GM10266 (cell line): Measurements from ENCODE around the gene PARP15.

Source experiments
- DNase-seq: peaks from one replicate; pipeline ENCODE4 v3.0.0; 2012; ENCODE audit errors: extremely low spot score
- TF ChIP-seq, protein P1 (sequence below): IDR thresholded peaks from 2 replicates; pipeline ENCODE4 v1.5.1; 2012; ENCODE audit warnings: mild to moderate bottlenecking, low read depth; ENCODE audit not compliant: control insufficient read depth, insufficient read depth; ENCODE audit errors: missing control alignments

PARP15 gene

DNA sequence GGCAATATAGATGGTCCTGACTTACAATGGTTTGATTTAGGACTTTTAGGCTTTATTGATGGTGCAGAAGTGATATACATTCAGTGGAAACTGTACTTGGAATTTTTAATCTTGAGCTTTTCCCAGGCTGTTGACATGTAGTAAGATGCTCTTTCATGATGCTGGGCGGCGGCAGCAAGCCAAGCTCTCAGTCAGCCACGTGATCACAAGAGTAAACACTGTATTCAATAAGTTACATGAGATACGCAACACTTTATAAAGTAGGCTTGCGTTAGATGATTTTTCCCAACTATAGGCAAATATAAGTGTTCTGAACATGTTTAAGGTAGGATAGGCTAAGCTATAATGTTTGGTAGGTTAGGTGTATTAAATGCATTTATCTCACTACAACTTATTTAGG lies 31.3 kb upstream of the PARP15 start:
- TF ChIP-seq, protein P1, sequence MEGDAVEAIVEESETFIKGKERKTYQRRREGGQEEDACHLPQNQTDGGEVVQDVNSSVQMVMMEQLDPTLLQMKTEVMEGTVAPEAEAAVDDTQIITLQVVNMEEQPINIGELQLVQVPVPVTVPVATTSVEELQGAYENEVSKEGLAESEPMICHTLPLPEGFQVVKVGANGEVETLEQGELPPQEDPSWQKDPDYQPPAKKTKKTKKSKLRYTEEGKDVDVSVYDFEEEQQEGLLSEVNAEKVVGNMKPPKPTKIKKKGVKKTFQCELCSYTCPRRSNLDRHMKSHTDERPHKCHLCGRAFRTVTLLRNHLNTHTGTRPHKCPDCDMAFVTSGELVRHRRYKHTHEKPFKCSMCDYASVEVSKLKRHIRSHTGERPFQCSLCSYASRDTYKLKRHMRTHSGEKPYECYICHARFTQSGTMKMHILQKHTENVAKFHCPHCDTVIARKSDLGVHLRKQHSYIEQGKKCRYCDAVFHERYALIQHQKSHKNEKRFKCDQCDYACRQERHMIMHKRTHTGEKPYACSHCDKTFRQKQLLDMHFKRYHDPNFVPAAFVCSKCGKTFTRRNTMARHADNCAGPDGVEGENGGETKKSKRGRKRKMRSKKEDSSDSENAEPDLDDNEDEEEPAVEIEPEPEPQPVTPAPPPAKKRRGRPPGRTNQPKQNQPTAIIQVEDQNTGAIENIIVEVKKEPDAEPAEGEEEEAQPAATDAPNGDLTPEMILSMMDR: no peak
- DNase-seq: no peak

DNA sequence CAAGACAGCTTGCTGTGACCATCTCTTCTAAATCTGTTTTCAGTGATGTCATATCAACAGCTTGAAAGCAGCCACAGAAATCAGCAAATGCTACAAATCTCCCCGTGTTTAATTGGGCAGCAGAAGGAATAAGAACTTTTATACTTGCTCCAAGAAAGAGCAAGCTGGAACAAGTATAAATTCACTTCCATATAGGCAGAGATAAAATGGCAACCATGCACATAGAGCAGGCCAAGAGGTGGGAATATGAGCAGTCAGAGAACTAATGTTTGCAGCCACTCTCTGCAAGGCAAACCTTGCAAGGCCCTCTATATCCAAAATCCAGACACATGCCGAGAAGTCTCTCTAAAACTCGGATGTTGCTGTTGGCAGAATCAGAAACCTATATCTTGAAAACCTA lies 29.4 kb upstream of the PARP15 start:
- TF ChIP-seq, protein P1: no peak
- DNase-seq: no peak

DNA sequence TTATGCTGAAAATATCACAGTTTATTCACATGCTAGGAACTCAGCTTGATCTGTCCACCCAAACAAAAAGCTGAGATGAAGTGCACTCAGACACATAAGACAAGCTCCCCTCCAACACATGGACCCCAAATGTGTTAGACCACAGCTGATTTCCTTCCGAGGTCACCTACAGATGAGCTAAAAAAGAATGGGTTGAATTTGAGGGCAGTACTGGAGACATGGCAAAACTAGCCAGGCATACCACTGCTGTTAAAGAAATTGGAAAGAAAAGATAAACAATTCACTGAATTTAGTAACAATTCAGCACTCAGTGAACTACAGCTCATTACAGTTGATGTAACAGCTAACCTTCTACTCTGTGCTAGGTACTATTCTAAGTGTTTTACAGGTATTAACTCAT lies 28.8 kb upstream of the PARP15 start:
- TF ChIP-seq, protein P1: no peak
- no peak for DNase-seq

DNA sequence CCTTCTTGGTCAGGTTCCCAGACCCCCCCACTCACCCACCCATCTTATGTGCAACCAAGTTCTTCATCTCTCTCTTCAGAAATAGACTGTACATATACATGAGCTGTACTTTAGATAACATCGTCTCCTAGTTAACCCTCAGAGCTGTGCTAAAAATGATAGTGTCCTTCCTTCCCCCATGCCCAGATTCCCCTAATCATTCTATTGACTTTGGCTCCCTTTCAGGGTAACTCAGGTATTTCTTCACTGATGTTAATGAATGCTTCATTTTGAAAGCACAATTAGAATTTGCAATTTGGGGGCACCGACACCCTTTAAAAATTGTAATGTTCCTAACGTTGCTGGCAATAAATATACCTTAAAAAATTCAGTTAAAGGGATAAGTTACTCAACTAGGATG lies 24.3 kb upstream of the PARP15 start:
- TF ChIP-seq, protein P1: no peak
- DNase-seq: no peak

DNA sequence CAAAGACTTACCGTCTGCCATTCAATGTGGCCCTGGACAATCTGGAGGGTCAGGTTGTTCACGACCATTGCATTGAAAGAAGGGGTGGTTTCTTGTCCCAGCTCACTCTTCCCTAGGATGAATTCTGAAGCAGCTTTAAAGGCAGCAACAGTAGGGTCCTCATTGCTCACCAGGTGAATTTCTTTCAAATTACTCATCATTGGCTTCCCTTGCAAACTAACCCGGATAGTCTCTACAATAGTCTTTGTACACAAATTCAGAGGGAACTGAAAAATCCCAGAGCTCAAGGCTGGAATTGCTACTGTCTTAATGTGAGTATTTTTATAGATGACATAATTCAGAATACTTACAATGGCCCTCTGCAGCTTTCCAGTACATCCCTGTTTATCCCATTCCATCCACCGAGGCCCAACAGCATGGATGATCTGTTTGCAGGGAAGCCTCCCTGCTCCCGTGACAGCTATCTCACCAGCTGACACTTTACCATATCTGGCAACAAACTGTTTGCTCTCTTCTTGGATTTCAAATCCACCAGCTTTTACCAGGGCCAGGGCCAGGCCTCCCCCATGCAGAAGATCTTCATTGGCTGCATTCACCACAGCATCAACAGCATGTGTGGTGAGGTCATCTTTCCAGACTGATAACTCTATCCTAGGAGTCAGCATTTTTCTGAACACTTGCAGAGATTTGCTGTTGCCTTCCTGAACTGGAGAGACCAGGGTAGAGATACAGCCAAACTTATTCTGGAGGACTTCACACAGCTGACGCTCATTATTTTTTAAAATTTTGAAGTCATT lies 22.0 kb upstream of the PARP15 start:
- TF ChIP-seq, protein P1: no peak
- no peak for DNase-seq

GRCh38 chr3:122557356-122557755 lies 20.1 kb upstream of the PARP15 start:
- TF ChIP-seq, protein P1: no peak
- no peak for DNase-seq

GRCh38 chr3:122558605-122559004 lies 18.8 kb upstream of the PARP15 start:
- TF ChIP-seq, protein P1: no peak
- DNase-seq: no peak
